SKM-1 treated with dmso at 0.1 percent for 144 hours (cell line): Measurements from ENCODE around the gene DIMT1.
A peak's percentile ranks its signal among the peaks of the same experiment; 100 is the strongest.

Experiments
- DNase-seq: peaks from one replicate; lab custom pipeline; 2025; ENCODE audit not compliant: unreplicated experiment; lab: John Stamatoyannopoulos, UW

Gene DIMT1

GRCh38 chr5:62403411-62404250 is at the start of gene DIMT1:
Gene DIMT1, minus strand, starts transcription at chr5:62403905. Its CDS starts 133 bp downstream, at chr5:62403772.
- DNase-seq, result peak; percentile 98

GRCh38 chr5:62450259-62450658 is 46.6 kb upstream of the DIMT1 start:
- DNase-seq, result no peak

GRCh38 chr5:62448528-62448927 is 44.8 kb upstream of the DIMT1 start:
- no peak for DNase-seq

- DNase-seq, result no peak
These were observed 28.9 kb upstream of the DIMT1 start for GRCh38 chr5:62432621-62433064.

GRCh38 chr5:62431735-62432620 is 28.3 kb upstream of the DIMT1 start:
- peak; percentile 29 for DNase-seq

GRCh38 chr5:62424763-62425162 is 21.1 kb upstream of the DIMT1 start:
- no peak for DNase-seq

- no peak for DNase-seq
These were observed 17.7 kb upstream of the DIMT1 start for GRCh38 chr5:62421414-62421813.

- no peak for DNase-seq
These were observed 15.9 kb upstream of the DIMT1 start for GRCh38 chr5:62419609-62420008.

- DNase-seq, result no peak
These were observed 14.9 kb upstream of the DIMT1 start for GRCh38 chr5:62418462-62419076.

GRCh38 chr5:62413711-62414110 is 10.0 kb upstream of the DIMT1 start:
- no peak for DNase-seq

- DNase-seq, result peak; percentile 97
These were observed 9.0 kb upstream of the DIMT1 start, which contains the start of gene IPO11 for GRCh38 chr5:62412549-62413329. Gene IPO11, plus strand, starts transcription at chr5:62412763. Its CDS starts 24,517 bp downstream, at chr5:62437280.

- DNase-seq, result no peak
These were observed 8.3 kb downstream of the DIMT1 start for GRCh38 chr5:62395210-62395950.

GRCh38 chr5:62386824-62387223 is 16.9 kb downstream of the DIMT1 start:
- no peak for DNase-seq

- no peak for DNase-seq
These were observed 17.8 kb downstream of the DIMT1 start for GRCh38 chr5:62385816-62386400.

- no peak for DNase-seq
These were observed 18.6 kb downstream of the DIMT1 start for GRCh38 chr5:62385131-62385530.

GRCh38 chr5:62376064-62376463 is 27.6 kb downstream of the DIMT1 start:
- DNase-seq, result no peak

GRCh38 chr5:62375627-62376026 is 28.1 kb downstream of the DIMT1 start:
- no peak for DNase-seq

GRCh38 chr5:62374090-62374489 is 29.6 kb downstream of the DIMT1 start:
- DNase-seq, result no peak

- DNase-seq, result no peak
These were observed 30.3 kb downstream of the DIMT1 start for GRCh38 chr5:62373382-62373781.
